Skeletal muscle satellite cell (primary cell): Measurements from ENCODE around the gene SCRN1. TPM values are rescaled to one million over a fixed set of nuclear protein-coding genes. Genes with fewer than 3 reads are reported as not detected.

ENCODE experiments used
- H3K27me3 ChIP-seq: 2 replicates; pipeline ENCODE4 v1.7.0; 2013; ENCODE audit warnings: low read length; ENCODE audit not compliant: control insufficient read depth, insufficient read depth
- H3K36me3 ChIP-seq: 2 replicates; pipeline ENCODE4 v1.7.0; 2013; ENCODE audit warnings: mild to moderate bottlenecking, control low read depth, low read length; ENCODE audit not compliant: insufficient read depth
- H3K4me1 ChIP-seq: 2 replicates; pipeline ENCODE4 v1.7.0; 2013; ENCODE audit warnings: low read length; ENCODE audit not compliant: control insufficient read depth, insufficient read depth
- H3K4me2 ChIP-seq: 2 replicates; pipeline ENCODE4 v1.7.0; 2013; ENCODE audit warnings: mild to moderate bottlenecking, low read length
- H3K4me3 ChIP-seq: 2 replicates; pipeline ENCODE4 v1.7.0; 2013; ENCODE audit warnings: low read length
- H3K9ac ChIP-seq: 2 replicates; pipeline ENCODE4 v1.7.0; 2013; ENCODE audit warnings: mild to moderate bottlenecking, low read depth, low read length, moderate library complexity
- H3K9me3 ChIP-seq: replicated peaks from 2 replicates; pipeline ENCODE4 v1.7.0; 2013; ENCODE audit warnings: mild to moderate bottlenecking, control low read depth, low read length
- total RNA-seq: library from RNA; depleted of rRNA; stranded (reverse); fragments of >200 nt; gene quantifications from 2 replicates; pipeline ENCODE4 v1.2.3, GENCODE V29; 2012; rRNA removed

SCRN1 gene, protein sequence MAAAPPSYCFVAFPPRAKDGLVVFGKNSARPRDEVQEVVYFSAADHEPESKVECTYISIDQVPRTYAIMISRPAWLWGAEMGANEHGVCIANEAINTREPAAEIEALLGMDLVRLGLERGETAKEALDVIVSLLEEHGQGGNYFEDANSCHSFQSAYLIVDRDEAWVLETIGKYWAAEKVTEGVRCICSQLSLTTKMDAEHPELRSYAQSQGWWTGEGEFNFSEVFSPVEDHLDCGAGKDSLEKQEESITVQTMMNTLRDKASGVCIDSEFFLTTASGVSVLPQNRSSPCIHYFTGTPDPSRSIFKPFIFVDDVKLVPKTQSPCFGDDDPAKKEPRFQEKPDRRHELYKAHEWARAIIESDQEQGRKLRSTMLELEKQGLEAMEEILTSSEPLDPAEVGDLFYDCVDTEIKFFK
- total RNA-seq = 61.6 and 64.9 TPM in 2 replicates

- Histone ChIP-seq H3K27me3 (no peaks in the 10 kb centered on the region), H3K4me1 (peaks cover 24% of the 10 kb centered on the region), H3K4me2 (peak within 1 kb of the TSS; percentile 87), H3K36me3 (no peaks in the 10 kb centered on the region), H3K9ac (peak within 1 kb of the TSS; percentile 93), H3K9me3 (no peaks in the 10 kb centered on the region), H3K4me3 (peak within 1 kb of the TSS; percentile 96)
These were observed at the start of gene SCRN1 for GRCh38 chr7:29989257-29989995. Gene SCRN1, minus strand, starts transcription at chr7:29989801. Its CDS starts 20,734 bp downstream, at chr7:29969067.

DNA sequence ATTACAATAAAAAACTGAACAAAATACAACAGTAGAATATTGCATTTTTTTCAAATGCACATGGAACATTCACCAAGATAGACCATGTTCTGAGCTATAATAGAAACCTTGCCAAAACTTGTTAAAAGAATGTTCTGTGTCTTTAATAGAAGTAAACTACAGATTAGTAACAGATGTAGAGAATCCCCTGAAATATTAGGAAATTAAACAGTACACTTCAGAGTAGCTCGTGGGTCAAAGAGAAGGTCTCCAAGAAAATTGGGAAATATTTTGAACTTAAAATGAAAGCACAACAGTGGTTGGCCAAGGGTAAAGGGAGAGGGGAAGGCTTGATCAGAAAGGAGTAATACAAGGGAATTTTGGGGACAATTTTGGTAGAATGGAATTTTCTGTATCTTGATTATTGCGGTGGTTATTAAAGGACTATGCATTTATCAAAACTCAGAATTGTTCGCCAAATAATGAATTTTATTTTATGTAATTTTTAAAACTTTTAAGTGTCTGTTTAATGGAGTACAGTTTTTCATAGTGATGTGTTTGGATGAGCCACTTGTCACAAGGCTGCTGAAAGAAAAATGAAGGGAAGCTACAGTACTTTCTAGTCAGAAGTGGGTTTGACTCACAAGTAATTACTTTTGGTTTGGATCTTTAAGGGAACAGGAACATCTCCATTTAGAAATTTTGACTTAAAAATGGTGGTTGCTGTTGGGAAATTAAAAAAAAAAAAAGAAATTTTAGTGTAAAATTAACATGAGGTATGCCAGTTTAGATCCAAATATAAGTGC is 48.8 kb upstream of the SCRN1 start:
- no peak overlapping the region for H3K9ac ChIP-seq
- H3K9me3 ChIP-seq = no peaks in the 10 kb centered on the region
- no peaks in the 10 kb centered on the region for H3K4me1 ChIP-seq
- H3K36me3 ChIP-seq = no peaks in the 10 kb centered on the region
- H3K4me2 ChIP-seq = no peak overlapping the region
- no peak overlapping the region for H3K4me3 ChIP-seq
- no peaks in the 10 kb centered on the region for H3K27me3 ChIP-seq

DNA sequence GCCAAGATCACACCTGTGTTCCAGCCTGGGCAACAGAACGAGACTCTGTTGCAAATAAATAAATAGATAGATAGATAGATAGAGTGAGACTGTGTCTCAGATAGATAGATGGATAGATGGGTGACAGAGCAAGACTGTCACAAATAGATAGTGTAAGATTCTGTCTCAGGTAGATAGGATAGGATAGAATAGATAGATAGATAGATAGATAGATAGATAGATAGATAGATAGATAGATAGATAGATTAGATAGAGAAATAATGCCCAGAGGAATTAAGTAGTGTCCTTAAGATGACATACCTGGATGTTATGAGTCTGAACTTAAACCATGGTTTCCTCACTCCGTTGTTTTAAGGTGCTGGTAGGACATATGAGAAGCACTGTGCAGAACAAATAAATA is 46.6 kb upstream of the SCRN1 start:
- H3K9me3 ChIP-seq = no peaks in the 10 kb centered on the region
- H3K9ac ChIP-seq = no peak overlapping the region
- no peaks in the 10 kb centered on the region for H3K36me3 ChIP-seq
- H3K4me1 ChIP-seq = peaks cover 10% of the 10 kb centered on the region
- no peaks in the 10 kb centered on the region for H3K27me3 ChIP-seq
- H3K4me2 ChIP-seq = no peak overlapping the region
- H3K4me3 ChIP-seq = no peak overlapping the region

DNA sequence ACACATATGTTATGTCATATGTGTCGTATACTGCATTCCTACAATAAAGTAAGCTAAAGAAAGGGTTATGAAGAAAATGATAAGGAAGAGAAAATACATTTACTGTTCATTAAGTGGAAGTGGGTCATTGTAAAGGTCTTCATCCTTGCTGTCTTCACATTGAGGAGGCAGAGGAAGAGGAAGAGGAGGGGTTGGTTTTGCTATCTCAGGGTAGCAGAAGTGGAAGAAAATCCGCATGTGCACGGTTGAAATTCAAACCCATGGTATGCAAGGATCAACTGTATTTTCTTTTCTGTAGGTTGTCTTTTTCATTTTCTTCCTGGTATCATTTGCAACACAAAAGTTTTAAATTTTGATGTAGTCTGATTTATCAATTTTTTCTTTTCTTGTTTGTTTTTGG is 44.9 kb upstream of the SCRN1 start:
- Histone ChIP-seq H3K36me3 (no peaks in the 10 kb centered on the region), H3K9me3 (no peaks in the 10 kb centered on the region), H3K4me1 (peaks cover 17% of the 10 kb centered on the region), H3K4me3 (no peak overlapping the region), H3K9ac (no peak overlapping the region), H3K27me3 (no peaks in the 10 kb centered on the region), H3K4me2 (no peak overlapping the region)

DNA sequence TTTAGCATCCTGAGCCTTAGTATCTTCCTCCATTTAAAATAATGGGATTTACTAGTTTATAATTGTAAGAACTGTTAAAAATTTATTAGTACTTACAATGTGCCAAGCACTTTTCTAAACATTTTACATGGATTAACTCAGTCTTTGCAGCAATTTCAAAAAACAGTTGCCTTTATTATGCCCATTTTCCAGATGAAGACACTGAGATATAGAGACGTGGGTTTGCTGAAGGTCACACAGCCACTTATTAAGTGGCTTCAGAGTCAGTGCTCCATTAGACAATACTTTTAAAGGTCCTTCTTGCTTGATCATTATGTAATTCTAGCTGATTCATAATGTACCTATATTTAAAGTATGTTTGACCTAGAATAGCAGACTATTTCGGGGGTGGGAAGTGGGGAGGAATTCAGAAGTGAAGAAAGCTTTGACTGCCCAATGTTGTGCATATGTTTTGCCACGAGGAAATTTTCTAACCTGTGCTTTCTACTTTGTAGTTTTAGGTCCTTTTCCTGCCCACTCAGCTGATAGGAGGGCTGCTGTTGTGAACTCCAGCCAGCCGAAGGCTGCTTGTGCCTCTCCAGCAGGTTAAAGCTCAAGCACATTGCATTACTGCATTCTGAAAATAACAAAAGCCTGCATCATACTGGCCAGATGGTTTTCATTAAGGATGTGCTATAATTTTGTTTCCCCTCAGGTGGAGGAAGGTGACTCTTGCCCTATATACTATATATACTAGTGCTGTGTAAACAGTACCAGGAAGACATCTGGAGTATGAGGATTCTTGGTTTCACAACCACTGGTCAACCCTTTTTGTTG is 42.9 kb upstream of the SCRN1 start:
- no peaks in the 10 kb centered on the region for H3K27me3 ChIP-seq
- peak overlapping the region; percentile 15 for H3K4me2 ChIP-seq
- H3K4me1 ChIP-seq = peaks cover 22% of the 10 kb centered on the region
- no peak overlapping the region for H3K4me3 ChIP-seq
- no peak overlapping the region for H3K9ac ChIP-seq
- H3K9me3 ChIP-seq = no peaks in the 10 kb centered on the region
- no peaks in the 10 kb centered on the region for H3K36me3 ChIP-seq

DNA sequence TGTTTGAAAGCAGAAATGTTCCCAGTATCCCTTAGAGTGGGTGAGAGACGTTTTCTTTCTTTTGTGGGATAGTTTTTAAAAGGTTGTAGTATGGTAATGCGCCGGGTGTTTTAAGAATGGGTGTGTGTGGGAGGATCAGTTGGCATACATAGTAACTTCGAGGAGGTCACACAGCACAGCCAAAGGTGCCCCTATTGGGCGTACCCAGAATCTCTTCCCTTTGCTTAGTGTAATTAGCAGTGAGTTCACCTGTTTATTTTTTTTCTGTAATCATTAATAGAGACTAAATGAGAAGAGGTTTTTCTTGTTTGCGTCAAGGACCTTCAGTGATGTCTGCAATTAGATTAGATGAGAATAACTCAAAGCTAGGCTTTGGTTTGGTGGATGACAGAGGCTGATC is 40.1 kb upstream of the SCRN1 start:
- H3K9me3 ChIP-seq = no peaks in the 10 kb centered on the region
- no peaks in the 10 kb centered on the region for H3K27me3 ChIP-seq
- peaks cover 33% of the 10 kb centered on the region for H3K4me1 ChIP-seq
- H3K9ac ChIP-seq = peak overlapping the region; percentile 83
- H3K4me3 ChIP-seq = peak overlapping the region; percentile 92
- H3K36me3 ChIP-seq = no peaks in the 10 kb centered on the region
- H3K4me2 ChIP-seq = peak overlapping the region; percentile 90

DNA sequence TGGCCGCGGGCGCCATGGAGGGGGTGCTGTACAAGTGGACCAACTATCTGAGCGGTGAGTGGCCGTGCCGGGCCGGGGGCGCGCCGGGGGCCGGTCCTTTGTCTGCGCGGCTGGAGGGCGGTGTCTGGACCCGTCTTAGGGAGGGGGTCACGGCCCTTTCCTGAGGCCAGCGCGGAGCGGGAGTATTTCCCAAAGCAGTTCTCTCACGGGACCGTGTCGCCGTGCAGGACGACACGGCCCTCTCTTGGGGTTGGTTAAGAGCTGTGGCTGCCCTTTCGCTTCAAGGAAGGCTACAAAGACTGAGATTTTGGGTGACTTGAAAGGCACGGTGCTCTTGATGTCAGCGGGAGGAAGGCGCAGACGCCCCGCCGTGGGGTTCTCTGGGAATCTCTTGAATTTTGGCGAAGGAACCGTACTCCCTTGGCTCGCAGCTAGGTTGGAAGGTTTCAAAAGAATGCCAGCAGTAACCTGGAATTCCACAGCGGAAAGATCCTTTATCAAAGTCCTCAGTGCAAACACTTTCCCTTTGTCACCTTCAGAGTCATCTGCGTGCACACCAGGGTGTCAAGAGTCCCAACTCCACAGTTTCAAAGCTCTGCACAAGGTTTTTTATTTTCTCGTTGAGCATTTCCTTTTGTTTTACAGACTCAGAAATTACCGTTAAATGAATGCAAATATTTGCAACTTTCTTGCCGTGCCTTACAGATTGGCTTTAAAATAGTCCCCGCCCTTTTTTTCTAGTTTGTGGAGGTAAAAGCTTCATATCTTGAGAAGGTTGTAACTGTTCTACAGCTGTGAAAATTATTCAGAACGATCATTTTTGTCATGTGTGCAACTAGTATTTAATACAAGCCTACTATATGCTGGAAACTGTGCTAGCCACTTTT is 39.4 kb upstream of the SCRN1 start:
- Histone ChIP-seq H3K36me3 (no peaks in the 10 kb centered on the region), H3K4me3 (peak overlapping the region; percentile 92), H3K9me3 (no peaks in the 10 kb centered on the region), H3K27me3 (no peaks in the 10 kb centered on the region), H3K4me1 (peaks cover 34% of the 10 kb centered on the region), H3K4me2 (peak overlapping the region; percentile 90), H3K9ac (peak overlapping the region; percentile 83)

DNA sequence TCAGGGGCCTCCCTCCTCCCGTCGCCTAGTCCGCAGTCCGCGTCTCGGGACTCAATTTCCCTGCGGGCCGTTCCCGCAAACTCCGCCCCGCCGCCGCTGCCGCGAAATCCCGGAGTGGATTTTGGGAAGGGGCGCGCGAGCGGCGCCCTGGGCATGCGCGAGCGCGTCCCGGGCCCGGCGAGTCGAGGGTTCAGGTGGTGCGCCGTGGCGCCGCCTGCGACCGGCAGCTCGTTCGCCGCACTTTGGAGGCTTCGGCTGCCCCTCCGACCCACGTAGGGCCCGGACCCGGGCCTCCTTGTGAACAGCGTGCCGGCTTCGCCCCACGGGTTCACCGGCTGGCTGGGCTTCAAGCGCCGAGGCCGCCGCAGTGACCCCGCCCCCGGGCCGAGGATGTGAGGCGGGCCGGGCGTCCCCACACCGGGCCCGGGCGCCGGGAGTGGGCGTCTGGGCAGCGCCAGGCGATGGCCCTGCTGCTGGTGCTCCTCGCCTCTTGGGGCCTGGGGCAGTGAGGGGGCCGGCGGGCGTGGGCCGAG is 38.7 kb upstream of the SCRN1 start, which contains the start of gene PLEKHA8:
Gene PLEKHA8, plus strand, starts transcription at position 197 of the 533 bp plus-strand sequence. CDS start 351 bp downstream, outside the sequence.
- Histone ChIP-seq H3K4me3 (peak within 1 kb of the TSS; percentile 92), H3K4me2 (peak within 1 kb of the TSS; percentile 90), H3K4me1 (peaks cover 34% of the 10 kb centered on the region), H3K9ac (peak within 1 kb of the TSS; percentile 83), H3K36me3 (no peaks in the 10 kb centered on the region), H3K9me3 (no peaks in the 10 kb centered on the region), H3K27me3 (no peaks in the 10 kb centered on the region)

- H3K9ac ChIP-seq = peak overlapping the region; percentile 83
- H3K36me3 ChIP-seq = no peaks in the 10 kb centered on the region
- H3K4me2 ChIP-seq = peak overlapping the region; percentile 90
- H3K9me3 ChIP-seq = no peaks in the 10 kb centered on the region
- H3K4me1 ChIP-seq = peaks cover 30% of the 10 kb centered on the region
- H3K4me3 ChIP-seq = peak overlapping the region; percentile 92
- H3K27me3 ChIP-seq = no peaks in the 10 kb centered on the region
These were observed 38.2 kb upstream of the SCRN1 start for GRCh38 chr7:30027740-30028215.

DNA sequence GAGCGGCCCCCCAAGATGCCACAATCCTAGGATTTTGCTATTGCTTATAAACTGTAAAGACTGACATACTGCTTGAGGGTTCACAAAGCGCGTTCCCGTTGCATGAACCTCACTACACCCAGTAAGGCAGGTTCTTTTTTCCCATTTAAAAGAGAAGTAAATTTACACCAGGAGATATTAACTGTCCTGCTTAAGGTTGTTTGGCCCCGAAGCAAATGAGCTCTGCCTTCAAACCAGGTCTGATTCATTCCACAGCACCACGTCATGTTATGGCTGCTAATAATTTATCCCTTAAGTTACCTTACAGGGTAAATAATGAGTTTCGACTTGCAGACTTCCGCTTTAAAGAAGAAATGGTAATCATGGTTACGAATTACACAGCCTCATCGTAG is 37.5 kb upstream of the SCRN1 start:
- H3K9me3 ChIP-seq = no peaks in the 10 kb centered on the region
- H3K27me3 ChIP-seq = no peaks in the 10 kb centered on the region
- peaks cover 24% of the 10 kb centered on the region for H3K4me1 ChIP-seq
- peak overlapping the region; percentile 90 for H3K4me2 ChIP-seq
- no peaks in the 10 kb centered on the region for H3K36me3 ChIP-seq
- H3K9ac ChIP-seq = peak overlapping the region; percentile 83
- H3K4me3 ChIP-seq = peak overlapping the region; percentile 92
